Stimulated activated CD8-positive, alpha-beta memory T cell treated with anti-CD3 and anti-CD28 coated beads, Interleukin-7, amount 100 ng/mL, for 48 hours (primary cell): Measurements from ENCODE around the gene PUS3.

Experiments used
- DNase-seq, 2 donors: peaks; one replicate each; pipeline ENCODE4 v3.0.0-alpha.2; 2020; ENCODE audit warnings: low read depth in 1 of 2; ENCODE audit errors: extremely low read depth in 1 of 2

PUS3 gene, protein sequence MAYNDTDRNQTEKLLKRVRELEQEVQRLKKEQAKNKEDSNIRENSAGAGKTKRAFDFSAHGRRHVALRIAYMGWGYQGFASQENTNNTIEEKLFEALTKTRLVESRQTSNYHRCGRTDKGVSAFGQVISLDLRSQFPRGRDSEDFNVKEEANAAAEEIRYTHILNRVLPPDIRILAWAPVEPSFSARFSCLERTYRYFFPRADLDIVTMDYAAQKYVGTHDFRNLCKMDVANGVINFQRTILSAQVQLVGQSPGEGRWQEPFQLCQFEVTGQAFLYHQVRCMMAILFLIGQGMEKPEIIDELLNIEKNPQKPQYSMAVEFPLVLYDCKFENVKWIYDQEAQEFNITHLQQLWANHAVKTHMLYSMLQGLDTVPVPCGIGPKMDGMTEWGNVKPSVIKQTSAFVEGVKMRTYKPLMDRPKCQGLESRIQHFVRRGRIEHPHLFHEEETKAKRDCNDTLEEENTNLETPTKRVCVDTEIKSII

GRCh38 chr11:125902927-125903710 lies at the start of gene PUS3:
Gene PUS3, minus strand, starts transcription at chr11:125903206. Its CDS starts 6,922 bp downstream, at chr11:125896284.
- peak; percentile 74 to 87 for DNase-seq

- no peak for DNase-seq
These were observed 49.6 kb upstream of the PUS3 start for GRCh38 chr11:125952559-125952958.

DNA sequence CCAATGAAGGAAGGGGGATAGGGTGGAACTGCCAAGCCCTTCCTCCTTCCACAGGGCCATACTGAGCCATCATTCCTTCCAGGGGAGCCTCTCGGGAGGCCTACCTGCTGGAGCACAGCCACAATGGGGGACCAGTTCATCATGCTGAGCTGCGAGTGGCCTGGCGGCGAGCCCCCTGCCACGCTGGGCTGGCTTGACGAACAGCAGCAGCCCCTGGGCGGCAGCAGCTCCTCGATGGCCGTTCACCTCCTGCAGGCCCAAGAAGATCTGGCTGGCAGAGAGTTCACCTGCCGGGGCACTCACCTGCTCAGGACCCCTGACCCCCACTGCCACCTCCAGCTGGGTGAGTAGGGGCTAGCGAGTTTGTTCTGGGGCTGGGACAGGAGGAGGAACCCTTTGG lies 48.7 kb upstream of the PUS3 start:
- no peak for DNase-seq

GRCh38 chr11:125950696-125951651 lies 48.0 kb upstream of the PUS3 start:
- no peak for DNase-seq

- no peak for DNase-seq
These were observed 47.1 kb upstream of the PUS3 start for GRCh38 chr11:125950178-125950490.

- DNase-seq, result no peak
These were observed 46.5 kb upstream of the PUS3 start for GRCh38 chr11:125949271-125950177.

GRCh38 chr11:125948278-125949051 lies 45.5 kb upstream of the PUS3 start:
- no peak for DNase-seq

- no peak for DNase-seq
These were observed 44.6 kb upstream of the PUS3 start for GRCh38 chr11:125947419-125948277.

DNA sequence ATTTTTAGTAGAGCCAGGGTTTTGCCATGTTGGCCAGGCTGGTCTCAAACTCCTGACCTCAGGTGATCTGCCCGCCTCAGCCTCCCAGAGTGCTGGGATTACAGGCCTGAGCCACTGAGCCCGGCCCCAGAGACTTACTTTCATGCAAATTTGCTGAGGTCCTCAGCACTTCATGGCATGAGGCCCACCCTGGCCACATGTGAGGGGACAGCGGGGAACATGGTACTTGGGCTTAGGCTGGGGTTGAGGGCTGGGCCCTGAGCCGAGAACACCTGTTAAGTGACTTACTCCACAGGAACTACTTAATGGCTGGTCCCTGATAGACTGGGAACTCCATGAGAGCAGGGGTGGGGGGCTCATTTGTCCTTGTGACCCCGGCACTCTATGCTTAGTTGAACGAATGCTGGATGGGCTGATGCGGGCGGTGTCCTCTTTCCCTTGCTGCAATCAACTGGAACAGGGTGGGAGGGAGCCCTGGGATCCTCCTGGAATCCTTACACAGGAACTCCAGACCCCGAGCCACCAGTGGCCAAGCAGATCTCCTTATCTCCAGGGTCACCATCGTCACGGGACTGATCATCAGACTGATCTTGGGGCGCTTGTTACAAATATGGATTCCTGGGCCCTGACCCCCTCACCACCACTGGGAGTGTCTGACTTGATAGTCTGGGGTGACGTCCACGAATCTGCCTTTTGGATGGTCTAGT lies 43.9 kb upstream of the PUS3 start:
- no peak for DNase-seq

DNA sequence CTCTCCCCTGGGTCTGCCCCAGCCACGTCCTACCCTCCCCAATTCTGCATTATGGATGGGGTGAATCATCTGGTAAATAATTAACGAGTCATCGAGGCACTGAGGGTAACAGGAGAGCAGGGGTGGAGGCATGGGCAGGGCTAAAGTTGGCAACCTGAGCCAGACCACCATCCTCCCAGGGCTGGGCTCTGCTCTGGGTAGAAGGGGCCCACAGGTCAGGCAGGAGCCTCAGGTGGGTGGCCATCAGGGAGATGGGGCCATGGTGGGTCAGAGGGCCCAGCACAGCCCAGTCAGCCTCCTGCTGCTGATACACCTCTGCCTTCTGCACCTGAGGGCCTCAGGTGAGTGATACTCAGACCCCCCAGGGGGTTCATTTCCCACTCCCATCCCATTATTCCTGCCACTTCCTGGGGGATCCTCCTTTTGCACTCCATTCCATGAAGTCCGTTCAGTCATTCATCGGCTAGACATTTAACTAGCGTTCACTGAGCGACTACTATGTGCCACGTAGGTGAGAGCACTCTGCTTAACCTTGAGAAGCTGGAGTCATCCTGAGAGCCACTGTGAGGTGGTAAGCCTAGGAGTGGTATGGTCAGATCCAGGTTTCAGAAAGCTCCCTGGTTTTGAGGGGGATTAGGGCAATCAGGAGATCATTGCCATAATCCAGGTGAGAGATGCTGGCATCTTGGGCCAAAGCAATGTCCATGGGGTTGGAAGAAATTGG lies 43.0 kb upstream of the PUS3 start, which contains the start of gene VSIG10L2:
Gene VSIG10L2, plus strand, starts transcription at position 248 of the 724 bp plus-strand sequence. Its CDS starts 12 bp downstream, at position 260.
- DNase-seq, result no peak

DNA sequence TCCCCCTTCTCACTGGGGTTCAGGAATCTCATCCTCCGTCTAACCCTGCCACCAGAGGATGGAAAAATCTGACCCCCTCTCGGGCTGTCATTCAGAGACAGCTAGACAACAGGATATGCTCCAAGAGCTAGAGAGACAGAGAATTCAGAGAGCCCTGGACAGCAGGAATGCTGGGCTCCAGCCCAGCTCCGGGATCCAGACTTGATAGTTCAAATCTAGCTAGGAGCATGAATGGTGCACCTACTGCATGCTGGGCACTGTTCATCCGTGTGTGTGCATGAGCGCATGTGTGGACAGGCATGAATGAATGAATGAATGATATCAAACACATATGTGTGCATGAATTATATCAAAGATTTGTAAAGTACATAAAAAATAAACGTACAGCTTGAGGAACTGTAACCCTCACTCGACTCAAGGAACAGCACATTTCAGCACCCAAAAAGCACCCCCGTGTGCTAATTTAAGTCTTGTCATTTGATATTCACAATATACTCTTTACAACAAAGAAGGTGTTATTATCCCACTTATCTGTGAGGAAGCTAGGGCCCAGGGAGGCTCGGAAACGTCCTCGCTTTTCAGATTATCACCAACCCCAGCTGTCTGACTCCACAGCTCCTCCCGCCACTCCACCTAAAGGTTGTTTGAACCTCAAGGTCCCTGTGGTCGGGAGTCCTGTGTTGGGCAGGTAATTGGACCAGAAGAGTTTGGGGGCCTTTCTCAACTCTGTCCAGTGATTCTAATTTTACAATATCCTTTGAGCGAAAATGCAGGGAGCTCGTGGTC lies 42.2 kb upstream of the PUS3 start:
- no peak for DNase-seq

DNA sequence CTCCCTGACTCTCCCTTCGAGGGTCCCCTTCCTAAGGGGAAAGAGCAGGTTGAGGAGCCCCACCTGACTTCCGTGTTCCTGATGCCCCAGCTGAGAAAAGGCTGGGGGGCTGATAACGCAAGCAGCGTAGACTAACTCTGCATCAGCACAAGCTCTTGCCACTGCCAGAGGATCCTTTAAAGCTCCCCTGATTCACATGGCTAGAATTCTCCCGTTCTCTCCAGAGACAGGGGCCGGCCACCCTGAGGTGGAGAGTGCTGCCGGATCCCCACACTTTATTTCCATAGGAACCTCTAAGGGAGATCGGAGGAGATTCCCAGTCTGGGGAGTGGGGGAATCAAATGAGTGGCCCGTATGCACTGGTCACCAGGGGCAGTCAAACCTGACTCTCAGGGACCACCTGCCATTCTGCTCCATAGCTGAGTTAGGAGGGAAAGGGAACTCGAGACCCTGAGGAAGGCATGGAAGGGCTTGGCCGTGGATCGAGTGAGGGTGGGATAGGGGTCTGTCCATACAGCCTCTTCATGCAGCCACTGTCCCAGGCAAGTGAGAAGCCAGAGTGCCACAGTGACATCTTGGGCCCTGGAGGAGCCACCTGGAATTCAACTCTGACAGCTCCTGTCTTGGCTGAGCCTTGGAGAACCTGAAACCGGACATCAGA lies 41.5 kb upstream of the PUS3 start:
- DNase-seq, result no peak

GRCh38 chr11:125943661-125944349 lies 40.8 kb upstream of the PUS3 start:
- no peak for DNase-seq

DNA sequence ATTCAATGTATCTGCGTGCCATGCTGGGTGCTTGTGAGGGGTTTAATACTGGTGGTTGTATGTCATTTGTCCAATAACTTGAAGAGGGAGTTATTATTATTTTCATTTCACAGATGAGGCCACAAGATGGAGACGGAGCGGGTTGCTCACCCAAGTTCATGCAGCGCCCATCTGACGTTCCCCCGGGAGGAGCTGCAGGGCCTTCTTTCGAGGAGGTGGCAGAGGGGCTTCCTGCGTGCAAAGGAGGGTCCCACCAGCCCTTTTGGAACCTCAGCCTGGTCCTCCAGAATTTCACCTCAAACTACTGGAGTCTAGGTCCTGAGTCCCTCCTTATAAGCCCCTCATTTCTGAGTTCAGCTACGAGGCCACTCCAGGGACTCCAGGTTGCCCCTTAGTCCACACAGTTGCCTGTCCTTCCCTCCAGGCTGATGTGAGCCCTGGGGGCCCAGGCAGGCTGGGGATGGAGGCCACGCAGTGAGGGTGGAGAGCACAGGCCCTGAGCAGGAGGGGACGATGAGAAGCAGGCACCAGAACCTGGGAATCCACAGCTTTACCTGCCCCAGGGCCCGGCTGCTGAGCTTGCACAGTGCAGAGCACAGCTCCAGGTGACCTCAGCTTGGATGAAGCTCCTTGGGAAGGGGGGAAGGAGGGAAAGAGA lies 39.9 kb upstream of the PUS3 start:
- no peak for DNase-seq
